Hepatocyte (in vitro differentiated cells): ENCODE data around the gene TTC7B.

Experiments
- EZH2 ChIP-seq: fragments of 200-600 bp; sonication (generic); IDR thresholded peaks from 2 replicates; pipeline ENCODE4 v1.6.1; 2016; ENCODE audit warnings: antibody characterized with exemption, mild to moderate bottlenecking, borderline replicate concordance
- EZH2phosphoT487 ChIP-seq: fragments of 200-600 bp; sonication (generic); IDR thresholded peaks from one replicate; pipeline ENCODE4 v1.6.1; 2018; ENCODE audit warnings: antibody characterized with exemption, mild to moderate bottlenecking, low read depth, moderate library complexity; ENCODE audit not compliant: unreplicated experiment, severe bottlenecking
- TF ChIP-seq, protein P1 (sequence below): fragments of 200-600 bp; sonication (generic); IDR thresholded peaks from 2 replicates; pipeline ENCODE4 v1.5.1; 2016; ENCODE audit warnings: antibody characterized with exemption, mild to moderate bottlenecking; ENCODE audit not compliant: poor library complexity

DNA sequence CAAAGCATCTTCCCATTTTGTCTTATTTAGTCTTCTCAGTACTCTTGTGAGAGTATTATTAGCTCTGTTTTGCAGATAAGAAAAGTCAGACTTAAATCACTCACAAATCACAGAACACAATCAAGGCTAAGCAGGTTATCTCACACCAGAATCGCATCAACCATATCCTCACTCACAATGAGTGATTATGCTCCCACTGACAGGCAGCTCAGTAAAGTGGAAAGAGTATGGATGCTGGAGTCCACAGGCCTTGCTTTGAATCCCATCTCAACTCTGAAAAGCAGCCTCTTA is 43.1 kb downstream of the TTC7B start:
- no peak for TF ChIP-seq EZH2
- TF ChIP-seq, protein P1, sequence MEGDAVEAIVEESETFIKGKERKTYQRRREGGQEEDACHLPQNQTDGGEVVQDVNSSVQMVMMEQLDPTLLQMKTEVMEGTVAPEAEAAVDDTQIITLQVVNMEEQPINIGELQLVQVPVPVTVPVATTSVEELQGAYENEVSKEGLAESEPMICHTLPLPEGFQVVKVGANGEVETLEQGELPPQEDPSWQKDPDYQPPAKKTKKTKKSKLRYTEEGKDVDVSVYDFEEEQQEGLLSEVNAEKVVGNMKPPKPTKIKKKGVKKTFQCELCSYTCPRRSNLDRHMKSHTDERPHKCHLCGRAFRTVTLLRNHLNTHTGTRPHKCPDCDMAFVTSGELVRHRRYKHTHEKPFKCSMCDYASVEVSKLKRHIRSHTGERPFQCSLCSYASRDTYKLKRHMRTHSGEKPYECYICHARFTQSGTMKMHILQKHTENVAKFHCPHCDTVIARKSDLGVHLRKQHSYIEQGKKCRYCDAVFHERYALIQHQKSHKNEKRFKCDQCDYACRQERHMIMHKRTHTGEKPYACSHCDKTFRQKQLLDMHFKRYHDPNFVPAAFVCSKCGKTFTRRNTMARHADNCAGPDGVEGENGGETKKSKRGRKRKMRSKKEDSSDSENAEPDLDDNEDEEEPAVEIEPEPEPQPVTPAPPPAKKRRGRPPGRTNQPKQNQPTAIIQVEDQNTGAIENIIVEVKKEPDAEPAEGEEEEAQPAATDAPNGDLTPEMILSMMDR: no peak
- no peak for TF ChIP-seq EZH2phosphoT487
